Mesenteric fat pad (tissue), 1 donor: ENCODE data around the gene ZNF672. TPM values are rescaled to one million over a fixed set of nuclear protein-coding genes. Genes with fewer than 3 reads are reported as not detected.

Experiments
- DNase-seq: peaks from one replicate; pipeline ENCODE4 v3.0.0-alpha.2; 2020; ENCODE audit warnings: low spot score
- total RNA-seq: library from RNA; stranded (reverse); fragmentation: NEBNext Ultra II Directional; extraction: Animal tissue kit (Norgen Biotek cat#: 25700); gene quantifications from one replicate; pipeline ENCODE4 v1.2.1, GENCODE V29; 2021
- donor health status: DM: yes; HTN: yes; CAD: no.

The ZNF672 gene
- total RNA-seq, 1 donor from 2014 or later, result 18.6 TPM

GRCh38 chr1:248831842-248832241 is 6.2 kb upstream of the ZNF672 start:
- no peak for DNase-seq

- peak; percentile 33 for DNase-seq
These were observed 3.6 kb upstream of the ZNF672 start for GRCh38 chr1:248834343-248834940.

GRCh38 chr1:248837045-248837780 is 811 bp upstream of the ZNF672 start:
- no peak for DNase-seq

- DNase-seq, result peak; percentile 97
These were observed 538 bp downstream of the ZNF672 start for GRCh38 chr1:248838357-248839167.

GRCh38 chr1:248839168-248839555 is 1.1 kb downstream of the ZNF672 start:
- DNase-seq, result no peak

- DNase-seq, result no peak
These were observed 2.9 kb downstream of the ZNF672 start for GRCh38 chr1:248840946-248841345.

GRCh38 chr1:248841702-248842395 is 3.8 kb downstream of the ZNF672 start:
- peak; percentile 83 for DNase-seq

GRCh38 chr1:248842781-248843331 is 4.8 kb downstream of the ZNF672 start:
- peak; percentile 71 for DNase-seq

- DNase-seq, result no peak
These were observed 5.7 kb downstream of the ZNF672 start for GRCh38 chr1:248843687-248844086.

- DNase-seq, result peak; percentile 81
These were observed 6.5 kb downstream of the ZNF672 start for GRCh38 chr1:248844526-248844925.

- peak; percentile 59 for DNase-seq
These were observed 9.3 kb downstream of the ZNF672 start for GRCh38 chr1:248847181-248847955.

GRCh38 chr1:248847956-248848561 is 10.0 kb downstream of the ZNF672 start:
- peak; percentile 88 for DNase-seq

- DNase-seq, result no peak
These were observed 10.6 kb downstream of the ZNF672 start for GRCh38 chr1:248848602-248849001.

- peak; percentile 68 for DNase-seq
These were observed 11.1 kb downstream of the ZNF672 start for GRCh38 chr1:248849152-248849551.

- DNase-seq, result peak; percentile 55
These were observed 11.6 kb downstream of the ZNF672 start for GRCh38 chr1:248849637-248850036.

GRCh38 chr1:248850124-248850523 is 12.1 kb downstream of the ZNF672 start:
- DNase-seq, result peak; percentile 67

- peak; percentile 60 for DNase-seq
These were observed 12.7 kb downstream of the ZNF672 start for GRCh38 chr1:248850536-248851251.

GRCh38 chr1:248851390-248851789 is 13.4 kb downstream of the ZNF672 start:
- DNase-seq, result peak; percentile 33
